HG03103 (cell line): Measurements from ENCODE around the gene TSPAN9.

Experiments
- ATAC-seq: cut with Tn5 transposase; IDR thresholded peaks from one replicate; pipeline ENCODE4 v1.9.1; 2021; ENCODE audit warnings: low read depth; ENCODE audit not compliant: unreplicated experiment

Gene TSPAN9

DNA sequence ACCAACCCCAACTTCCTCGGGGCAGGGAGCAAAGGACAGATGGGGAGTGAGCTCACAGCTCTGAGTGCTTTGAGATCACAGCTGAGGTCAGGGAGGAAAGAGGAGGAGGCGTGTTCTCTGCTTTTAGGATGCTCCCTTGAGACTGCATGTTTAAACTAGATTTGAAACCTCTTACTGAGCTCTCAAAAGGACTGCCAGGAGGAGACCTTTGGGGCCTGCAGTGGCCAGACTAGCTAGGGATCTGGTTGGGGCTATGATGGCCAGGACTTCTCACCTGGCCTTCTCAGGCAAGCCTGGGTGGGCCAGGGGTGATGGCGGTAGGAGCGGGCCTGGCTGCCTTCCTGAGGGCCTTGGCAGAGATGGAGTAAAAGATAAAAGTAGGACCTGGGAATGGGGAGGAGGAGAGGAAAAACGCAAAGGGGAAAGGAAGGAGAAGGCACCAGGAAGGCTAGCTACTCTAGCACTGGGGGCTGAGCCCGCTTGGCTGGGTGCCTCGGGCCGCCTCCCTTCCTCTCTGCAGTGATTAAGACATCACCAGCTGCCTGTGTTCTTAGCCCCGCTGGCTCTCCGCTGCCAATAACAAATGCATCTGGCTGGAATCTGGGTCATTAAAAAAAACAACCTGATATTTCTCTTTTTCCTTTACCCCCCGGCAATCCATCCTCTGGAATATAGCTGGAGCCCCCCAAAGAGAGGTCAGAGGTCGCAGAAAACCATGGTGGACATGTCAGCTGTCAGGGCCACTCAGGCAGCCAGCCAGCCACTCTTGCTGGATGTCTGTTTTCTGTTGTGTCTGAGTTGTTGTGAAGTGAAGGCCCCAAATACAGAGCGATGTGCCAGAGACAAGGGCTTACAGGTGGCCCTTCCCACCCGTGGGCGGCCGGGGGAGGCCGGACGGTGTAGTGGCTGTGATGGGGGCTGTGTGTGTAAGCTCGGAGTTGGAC lies 141.3 kb downstream of the TSPAN9 start:
- no peak for ATAC-seq

DNA sequence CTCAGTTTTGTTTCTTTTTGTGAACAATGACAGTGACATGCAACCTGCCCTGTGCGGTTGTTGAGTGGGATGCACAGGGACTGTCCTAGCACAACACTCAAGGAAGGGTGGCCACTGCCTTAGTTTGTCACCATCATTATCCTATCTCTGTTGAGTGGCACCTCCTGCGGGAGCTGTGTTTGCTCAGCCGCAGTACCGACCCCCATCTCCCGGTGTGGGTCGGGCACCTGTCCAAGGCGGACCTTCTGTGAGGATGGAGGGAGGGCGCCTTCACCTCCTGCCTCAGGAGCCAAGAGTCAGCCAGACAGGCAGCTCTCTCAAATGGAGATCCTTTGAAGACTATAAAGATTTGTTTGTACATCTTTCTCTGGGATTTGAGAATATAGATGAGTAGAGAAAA lies 142.1 kb downstream of the TSPAN9 start:
- no peak for ATAC-seq

DNA sequence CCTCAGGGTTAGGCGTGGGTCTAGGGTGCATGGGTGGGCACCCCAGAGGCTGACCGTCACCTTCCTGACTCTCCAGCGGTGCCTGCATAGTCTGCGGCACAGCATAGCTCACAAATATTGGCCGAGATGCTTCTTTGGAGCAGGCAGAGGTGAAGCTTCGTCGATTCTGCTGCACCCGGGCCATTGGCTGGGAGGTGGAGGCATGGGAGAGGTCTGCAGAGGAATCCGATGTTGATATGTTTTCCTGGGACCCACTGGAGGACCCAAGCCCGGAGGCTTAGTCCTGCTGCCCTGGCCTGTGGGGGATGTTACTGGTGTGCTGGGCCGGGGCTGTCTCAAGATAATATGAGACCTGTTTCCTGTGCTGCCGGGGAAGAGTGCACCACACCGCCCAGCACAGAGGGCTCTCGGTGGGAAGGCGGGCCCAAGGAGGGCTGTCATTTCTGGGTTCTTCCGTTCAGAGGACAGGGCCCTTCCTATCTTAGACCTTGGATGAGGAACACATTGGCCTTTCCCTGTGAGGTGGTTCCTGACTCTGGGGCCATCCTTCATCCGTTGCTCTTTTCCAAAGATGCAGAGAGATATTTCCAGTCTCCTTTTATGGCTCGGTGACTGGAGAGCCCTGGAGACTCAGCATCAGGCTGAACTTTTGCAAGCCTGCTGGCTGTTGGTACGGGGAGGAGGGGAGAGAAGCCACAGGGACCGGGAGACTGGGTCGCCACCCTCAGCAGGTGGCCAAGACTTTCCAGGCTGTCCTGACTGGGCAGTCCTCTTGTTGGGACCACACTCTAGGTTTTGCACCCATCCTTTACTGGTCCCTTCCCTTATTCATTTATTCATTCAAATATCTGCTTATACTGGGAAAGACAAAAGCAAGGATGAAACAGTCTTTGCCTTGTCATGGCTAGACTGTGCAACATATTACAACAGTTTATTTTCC lies 143.5 kb downstream of the TSPAN9 start:
- no peak for ATAC-seq

DNA sequence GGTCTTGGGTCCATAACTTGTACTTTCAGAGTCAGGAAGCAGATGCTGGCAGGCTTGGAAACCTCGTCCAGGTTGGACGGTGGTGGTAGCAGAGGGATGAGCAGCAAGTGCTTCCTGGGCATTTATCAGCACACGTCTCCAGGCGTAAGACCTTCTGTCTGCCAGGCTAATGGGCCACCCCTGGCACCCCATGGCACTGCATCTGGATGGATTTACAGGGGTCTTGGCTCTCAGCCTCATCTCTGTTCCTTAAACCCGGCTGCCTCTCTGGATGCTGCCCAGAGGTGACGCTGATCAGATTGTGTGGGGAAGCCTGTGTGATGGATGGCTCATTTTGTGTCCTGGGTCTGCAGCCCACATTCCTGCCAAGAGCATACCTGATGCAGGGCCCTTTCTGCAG lies 145.1 kb downstream of the TSPAN9 start:
- no peak for ATAC-seq

DNA sequence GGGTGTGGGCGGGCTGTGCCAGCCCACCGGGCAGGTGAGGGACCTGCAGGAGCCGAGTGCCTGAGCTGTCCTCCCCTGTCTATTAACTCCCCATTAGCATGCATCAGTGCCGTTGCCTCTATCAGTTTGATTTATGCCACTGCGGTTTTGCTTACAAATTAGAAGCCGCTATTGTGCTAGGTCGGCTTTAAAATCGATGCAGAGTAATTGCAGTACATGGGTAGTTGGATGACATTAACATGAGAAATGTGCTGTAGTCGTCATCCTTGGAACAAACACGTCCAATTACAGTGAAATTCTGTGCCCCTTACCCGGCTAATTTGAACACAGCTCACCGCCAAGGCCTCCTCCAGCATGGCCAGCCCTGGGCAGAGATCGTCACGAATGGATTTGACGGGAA lies 145.8 kb downstream of the TSPAN9 start:
- no peak for ATAC-seq

DNA sequence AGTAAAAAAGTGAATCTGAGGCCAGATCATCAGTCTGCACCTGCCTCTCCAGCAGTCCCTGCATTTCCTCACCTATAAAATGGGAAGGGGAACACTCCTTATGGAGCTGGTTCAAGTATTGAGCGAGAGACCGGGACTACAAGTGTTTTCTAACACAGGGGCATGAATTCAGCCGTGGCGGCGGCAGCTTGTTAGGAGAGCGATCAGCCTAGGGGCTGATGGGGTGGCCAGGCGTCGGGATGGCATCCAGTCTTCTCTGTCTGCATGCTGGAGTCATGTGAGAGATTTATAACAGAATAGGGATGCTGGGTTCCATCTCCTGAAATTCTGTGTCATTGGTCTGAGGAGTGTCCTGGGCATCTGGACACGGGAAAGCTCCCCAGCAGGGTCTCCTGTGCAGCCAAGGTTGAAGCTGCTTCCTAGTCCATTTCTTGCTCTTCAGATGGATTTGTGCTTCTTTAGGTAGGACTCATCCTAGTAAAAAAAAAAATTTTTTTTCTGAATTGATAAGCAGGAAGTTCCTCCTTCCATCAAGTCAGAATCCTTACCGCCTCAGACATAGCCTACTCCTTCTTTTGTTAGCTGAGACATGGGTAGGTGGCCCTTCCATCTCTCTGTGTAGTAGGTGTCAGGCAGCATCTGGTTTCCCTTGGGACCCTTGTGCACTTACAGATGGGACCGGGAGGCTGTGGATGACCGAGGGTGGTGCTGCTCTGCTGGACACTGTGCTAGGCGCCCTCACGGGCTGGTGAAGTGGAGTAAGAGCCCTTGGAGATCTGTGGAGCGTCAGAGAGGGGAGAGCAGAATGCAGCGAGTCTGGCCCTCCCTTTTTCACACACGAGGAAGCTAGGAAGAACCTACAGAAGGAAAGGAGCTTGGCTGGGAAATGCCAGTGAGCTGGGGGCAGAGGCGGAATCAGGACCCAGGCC lies 146.7 kb downstream of the TSPAN9 start:
- no peak for ATAC-seq

DNA sequence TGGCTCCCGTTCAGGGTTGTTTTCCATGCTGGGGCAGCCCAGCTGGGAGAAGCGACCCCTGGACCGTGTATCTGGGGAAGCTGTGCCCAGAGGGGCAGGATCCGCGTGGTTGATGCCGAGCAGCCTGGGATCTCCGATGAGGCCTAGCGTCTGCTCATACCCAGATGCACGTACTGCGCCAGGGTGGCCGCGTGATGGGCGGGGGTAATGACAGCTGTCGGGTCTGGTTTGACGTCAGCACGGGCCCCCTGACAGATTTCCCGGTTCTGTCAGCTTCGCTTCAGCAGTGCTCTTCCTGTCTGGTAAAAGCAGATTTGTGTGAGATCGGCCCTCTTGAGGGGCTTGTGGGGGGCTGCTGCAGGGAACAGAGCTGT lies 147.3 kb downstream of the TSPAN9 start:
- ATAC-seq, result no peak

DNA sequence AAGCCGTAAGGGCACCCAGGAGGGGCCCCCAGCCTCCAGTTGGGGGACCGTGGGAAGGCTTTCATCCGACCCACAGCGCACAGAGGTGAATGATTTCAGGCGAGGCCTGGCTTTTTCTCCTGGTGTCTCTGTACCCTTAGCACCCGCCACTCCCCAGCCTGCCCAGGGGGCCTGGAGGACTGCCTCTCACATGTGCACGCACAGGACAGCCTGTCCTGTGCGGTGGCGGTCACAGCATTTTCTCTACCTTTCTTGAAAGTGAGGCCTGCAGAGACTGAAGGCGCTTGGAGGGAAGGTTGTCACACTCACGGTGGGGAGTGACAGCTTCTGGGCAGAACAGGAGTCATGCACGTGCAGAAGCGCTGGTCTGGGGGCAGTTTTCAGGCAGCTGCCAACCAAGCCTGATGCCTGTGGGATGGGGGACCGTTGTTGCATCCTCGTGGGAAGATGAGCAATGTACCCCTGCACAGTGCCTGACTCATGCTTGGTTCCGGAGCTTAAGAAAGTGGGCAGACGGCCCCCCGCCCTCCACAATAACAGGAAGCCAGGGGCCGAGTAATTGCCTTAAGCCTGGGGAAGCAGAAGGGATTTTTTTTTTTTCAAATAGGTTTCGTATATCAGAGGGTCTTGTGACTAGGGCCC lies 148.1 kb downstream of the TSPAN9 start:
- ATAC-seq, result no peak

DNA sequence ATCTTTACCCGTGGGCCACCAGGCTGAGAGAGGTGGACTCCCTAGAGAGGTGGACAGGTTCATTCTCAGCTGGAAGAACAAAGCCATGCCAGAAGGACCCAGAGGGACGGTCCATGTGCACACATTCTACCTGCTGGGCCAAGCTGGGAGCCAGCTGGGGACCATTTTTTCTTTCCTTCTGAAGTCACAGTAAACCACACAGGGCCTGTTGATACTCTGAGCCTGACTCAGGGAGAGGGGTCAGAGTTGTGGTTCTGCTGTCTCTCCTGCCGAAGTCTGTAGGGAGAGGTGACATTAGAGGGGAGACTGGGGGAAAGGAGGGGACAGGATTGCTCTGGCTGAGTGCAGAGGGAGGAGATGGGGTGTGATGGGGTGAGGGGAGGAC lies 148.6 kb downstream of the TSPAN9 start:
- ATAC-seq, result no peak

DNA sequence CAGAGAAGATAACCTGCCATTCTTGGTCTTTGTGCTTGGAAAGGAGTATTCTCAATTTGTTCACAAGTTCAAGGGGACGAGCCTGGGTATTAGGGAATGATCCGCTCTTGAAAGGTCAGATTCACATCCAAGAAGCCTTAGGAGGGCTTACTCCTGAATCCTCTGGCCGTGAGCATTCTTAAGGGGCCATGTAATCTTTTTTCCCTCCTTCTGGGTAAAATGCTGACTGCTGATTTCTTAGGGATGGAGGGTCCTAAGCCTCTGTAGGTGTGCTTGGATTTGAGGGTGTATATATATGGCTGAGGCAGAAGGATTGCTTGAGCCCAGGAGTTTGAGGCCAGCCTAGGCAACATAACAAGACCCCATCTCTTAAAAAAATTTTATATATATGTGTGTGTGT lies 149.1 kb downstream of the TSPAN9 start:
- ATAC-seq, result no peak

DNA sequence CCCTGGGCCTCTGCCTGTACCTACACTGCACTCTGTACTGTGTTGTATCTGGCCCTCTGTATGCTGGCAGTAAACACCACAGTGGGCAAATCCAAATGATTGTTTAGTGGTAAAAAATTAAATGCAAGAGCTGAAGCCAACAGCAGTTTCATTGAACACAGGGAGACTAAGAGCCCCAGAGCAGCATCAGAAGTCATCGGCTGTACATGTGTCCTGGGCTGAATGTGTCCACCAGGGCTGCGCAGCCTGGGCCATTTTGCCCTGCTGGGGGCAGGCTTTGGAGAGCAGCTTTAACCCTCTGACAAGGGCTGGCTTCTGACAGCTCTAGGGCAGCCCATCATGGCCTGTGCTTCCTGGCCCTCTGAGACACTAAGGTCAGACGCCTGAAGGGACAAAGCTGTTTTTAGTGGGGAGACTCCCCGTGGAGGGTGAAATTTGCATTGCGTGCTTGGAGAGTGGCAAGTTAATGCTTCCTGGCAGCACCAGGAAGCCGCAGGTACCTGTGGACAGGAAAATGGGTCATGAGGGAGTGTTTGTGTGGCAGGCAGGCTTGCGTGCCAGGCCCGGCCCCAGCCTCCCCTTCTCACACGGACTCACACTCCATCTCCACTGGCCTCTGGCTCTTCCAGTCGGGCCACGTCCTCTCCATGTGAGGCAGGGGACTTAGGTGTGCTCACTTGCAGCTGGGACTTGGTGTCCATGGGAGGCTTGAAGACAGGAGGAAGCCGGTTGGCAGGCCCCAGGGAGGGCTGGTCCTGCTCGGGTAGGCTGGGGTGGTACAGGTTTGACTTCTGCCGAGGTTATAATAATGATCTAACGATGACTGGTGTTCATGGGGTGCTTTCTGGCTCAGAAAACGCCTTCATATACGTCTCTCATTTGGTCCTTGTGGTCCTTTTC lies 150.1 kb downstream of the TSPAN9 start:
- ATAC-seq, result no peak

DNA sequence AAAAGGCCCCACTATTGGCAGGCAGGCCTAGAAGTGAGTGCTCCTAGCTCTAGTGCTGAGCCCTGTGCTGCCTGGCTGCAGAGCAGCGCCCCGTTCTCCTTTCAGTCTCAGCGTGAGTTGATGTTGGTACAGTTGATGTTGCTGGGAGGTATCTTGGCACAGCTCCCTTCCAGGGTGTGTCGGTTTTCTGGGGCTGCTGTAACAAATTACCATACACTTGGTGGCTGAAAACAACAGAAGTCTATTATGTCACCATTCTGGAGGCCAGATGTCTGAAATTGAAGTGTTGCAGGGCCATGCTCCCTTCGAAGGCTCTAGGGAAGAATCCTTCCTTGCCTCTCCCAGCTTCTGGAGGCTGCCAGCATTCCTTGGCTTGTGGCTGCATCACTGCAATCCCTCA lies 151.4 kb downstream of the TSPAN9 start:
- ATAC-seq, result no peak

DNA sequence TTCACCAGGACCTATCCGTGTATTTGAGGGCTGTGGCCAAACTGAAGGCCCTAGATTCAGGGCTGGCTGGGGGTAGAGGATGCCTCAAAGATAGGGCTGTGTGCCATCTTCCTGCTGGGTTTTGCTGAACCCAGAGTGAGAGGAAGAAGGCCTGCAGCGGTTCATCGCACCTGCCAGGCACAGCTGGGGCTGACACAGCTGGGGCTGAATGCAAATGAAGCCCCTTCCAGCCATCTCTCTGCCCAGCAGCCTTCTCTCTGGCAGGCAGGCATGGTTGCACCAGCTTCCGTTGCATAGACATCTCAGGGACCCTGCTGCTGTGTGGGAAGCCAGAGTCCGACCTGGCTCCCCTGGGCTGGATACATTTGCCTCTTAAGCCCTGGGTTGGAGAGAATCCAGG lies 152.4 kb downstream of the TSPAN9 start:
- no peak for ATAC-seq

DNA sequence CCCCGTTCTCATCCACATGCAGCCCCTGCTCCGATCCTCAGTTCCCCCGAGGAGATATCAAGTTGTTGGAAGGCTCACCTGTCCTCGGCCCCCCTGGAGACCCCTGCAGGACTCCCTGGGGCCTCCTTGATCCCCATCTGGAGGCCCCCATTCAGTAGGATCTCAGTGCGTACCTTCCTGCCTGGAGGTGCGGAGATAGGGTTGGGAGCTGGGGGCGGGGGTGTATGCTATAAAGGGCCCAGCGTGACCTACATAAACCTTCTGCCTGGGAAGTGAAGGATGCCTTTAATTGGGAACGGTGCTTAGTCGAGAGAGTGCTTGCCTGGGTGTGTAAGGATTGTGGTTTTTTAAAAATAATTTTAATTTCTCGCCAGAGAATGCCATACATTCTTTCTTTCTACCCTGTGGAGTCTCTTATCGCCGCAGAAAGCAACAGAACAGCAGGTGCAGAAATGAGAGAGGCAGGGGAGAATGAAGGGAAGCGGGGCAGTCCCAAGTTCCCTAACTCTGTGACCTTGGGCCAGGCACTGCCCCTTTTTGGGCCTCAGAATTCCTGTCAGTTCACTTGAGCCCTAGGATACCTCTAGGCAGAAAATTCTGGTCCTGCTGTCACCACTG lies 153.7 kb downstream of the TSPAN9 start:
- no peak for ATAC-seq

DNA sequence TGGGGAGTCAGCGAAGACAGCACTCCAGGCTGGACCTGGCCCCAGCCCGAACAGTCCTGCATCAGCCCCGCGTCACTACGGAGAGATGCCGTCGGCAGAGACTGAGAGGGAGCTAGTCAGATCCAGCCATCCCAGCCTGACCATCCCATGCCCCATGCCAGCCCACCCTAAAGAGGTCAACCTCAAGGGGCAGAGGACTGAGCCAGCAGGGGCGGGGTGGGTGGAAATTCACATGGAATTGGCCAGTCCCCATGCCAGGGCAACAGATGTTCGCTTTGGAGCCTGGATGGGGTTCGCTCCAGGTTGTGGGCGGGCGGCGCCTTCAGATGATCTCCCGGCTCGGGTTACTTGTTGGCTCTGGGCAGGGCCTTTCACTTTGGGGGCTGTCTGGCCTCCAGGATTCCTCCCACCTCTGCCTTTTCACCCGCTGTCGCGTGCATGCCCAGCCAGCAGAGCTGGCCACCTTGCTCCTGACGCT lies 154.3 kb downstream of the TSPAN9 start:
- no peak for ATAC-seq

DNA sequence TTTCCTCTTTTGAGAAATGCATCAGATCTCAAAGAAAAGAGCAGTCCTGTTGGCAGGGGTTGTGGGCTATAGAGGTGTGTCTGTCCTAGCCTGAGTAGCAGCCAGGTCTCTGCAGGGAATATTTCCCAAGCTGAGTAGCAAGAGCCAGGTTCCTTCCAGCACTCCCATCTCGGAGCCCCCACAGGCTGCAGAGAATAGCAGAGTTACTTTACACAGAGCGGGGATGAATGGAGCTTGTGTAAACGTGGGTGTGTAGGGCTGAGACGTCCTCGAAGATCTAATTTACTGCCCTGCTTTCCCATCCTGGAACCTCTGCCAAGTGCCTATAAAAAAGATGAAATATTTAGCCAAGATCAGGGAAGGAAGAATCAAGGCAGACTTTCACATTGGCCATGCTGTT lies 156.6 kb downstream of the TSPAN9 start:
- ATAC-seq, result no peak

DNA sequence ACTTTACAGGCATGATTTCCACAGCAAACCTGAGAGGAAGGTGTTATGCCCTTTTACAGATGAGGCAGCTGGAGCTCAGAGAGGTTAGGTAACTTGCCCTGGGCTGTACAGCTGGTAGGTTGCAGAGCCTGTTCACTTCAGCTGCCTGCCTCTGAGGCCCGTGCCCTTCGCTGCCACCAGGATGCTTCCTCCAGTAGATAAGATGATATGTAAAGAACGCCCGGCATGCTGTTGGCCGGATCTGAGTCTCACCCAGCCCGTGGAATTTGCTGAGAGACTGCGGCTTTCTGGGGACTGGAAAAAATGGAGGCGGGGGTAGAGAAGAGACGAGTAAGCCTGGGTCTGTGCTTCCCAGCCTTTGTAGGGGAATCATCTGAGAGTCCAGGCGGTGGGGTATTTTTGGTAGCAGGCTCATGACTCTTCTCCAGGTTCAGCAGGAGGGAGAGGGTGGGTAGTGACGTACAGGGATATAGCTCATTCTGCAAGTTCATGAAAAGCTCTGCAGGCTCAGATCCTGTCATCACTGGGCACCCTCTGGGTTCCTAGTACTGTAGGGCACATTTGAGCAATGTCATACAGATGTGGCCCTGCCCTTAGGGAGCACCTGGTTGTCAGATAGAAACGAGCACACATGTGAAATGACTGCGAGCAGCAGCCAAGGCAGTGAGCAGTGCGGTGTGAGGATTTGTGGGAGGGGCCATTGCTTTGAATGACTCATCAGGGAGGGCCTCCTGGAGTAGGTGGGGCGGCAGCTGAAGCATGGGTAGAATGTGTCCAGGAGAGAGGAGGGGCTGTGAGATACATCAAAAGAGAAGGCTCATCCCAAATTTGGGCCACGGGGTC lies 159.4 kb downstream of the TSPAN9 start:
- ATAC-seq, result no peak

DNA sequence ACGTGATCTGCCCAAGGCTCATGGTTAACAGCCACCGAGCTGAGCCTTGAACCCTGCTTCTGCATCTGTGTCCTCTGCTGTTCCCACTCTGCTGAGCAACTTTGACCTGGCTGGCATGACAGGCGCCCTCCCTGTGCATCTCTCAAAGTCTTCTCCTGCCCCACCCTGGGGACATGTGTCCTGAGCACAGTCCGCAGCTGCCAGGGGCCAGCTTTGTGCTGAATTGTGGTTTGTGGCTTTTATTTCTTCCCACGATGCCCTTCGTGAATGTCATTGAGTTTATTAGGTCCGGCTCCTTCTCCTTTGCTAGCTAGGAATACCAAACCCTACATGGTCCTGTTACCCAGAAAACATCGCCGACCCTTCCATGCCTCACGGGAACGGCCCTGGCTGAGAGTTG lies 161.0 kb downstream of the TSPAN9 start:
- ATAC-seq, result no peak
